ENCODE measurements around the gene RAPGEF1.

DNA sequence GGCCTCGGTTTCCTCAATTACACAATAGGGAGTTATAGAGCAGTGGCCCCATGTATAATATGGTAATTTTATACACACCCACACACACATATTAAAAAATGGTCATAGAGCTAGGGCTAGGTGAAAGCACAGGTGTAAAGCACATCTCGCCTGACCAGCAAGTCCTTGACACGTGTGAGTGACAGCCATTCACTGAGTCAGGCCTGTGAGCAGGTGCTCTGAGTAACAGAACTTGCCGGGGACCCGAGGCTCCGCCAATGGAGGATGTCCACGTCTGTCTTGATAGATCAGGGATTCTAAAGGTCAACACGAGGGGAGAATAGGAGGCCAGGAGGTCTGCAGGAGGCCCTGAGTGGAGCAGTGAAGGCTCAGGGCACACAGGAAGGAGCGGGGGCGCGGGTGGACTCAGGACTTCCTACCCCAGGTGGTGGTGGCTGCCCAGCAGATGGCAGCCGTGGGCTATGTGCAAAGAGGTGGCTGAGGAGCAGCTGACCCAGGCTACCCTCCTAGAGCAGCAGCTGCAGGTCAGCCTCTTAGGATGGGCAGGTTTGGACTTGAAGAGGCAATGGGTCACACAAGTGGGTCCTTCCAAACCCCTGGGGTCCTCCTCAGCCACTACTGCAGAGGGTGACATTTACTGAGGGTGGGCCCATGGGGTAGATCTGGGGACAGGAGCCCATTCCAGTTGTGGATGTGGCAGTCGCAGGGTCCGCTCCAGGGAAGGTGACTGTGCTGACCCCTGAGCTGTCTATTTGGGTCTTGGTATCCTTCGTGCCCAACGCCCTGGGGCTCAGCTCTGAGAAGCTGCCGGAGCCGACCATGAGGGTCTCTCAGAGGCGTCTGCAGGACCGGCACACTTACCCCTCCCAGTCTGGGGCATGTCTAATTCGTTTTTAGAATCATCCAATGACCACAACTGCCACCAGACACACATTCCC lies 148.7 kb downstream of the RAPGEF1 start:
- TF ChIP-seq, protein P1, sequence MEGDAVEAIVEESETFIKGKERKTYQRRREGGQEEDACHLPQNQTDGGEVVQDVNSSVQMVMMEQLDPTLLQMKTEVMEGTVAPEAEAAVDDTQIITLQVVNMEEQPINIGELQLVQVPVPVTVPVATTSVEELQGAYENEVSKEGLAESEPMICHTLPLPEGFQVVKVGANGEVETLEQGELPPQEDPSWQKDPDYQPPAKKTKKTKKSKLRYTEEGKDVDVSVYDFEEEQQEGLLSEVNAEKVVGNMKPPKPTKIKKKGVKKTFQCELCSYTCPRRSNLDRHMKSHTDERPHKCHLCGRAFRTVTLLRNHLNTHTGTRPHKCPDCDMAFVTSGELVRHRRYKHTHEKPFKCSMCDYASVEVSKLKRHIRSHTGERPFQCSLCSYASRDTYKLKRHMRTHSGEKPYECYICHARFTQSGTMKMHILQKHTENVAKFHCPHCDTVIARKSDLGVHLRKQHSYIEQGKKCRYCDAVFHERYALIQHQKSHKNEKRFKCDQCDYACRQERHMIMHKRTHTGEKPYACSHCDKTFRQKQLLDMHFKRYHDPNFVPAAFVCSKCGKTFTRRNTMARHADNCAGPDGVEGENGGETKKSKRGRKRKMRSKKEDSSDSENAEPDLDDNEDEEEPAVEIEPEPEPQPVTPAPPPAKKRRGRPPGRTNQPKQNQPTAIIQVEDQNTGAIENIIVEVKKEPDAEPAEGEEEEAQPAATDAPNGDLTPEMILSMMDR (IDR thresholded peaks at IDR 0.05; ENCODE audit: insufficient read depth, low read length) = peak; percentile 61
- no peak; the same call in 1 of the 2 replicates for TF ChIP-seq POLR2AphosphoS5 (IDR thresholded peaks at IDR 0.05; ENCODE audit: low read depth)
